ENCODE data around the gene LMO2. TPM values are rescaled to one million over a fixed set of nuclear protein-coding genes. Genes with fewer than 3 reads are reported as not detected.

The LMO2 gene
- total and polyA plus RNA-seq, 2 of the 13 experiments (the other 11 are each of a cell fraction or from before 2014, with no cell fraction given): not detected

GRCh38 chr11:33879375-33879774, 12.5 kb downstream of the LMO2 start (continued):
- no peak for TF ChIP-seq SETDB1 (CRISPR knock-in tag; IDR thresholded peaks at IDR 0.05; ENCODE audit: borderline replicate concordance)
- TF ChIP-seq ZNF589 (CRISPR knock-in tag; conservative IDR thresholded peaks at IDR 0.05): no peak

DNA sequence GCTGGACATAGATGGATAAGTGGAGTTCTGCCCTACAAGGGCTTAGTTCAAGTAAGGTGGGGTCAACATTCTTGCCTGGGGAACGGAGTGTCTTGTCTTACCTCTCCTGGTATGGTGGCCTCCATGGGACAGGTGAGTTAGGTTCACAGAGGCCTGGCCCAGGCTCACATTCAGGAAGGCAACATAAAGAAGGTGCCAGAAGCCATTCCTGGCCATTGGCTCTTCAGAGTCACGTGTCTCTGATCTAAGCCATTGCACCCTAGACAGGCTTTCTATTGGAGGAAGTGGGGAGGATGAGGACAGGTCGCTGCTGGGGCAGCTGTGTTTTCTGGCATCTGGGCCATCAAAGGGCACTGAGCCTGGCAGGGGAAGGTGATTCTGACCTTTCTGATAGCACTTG, 14.8 kb downstream of the LMO2 start:
- H3K4me2 ChIP-seq (ENCODE audit: low read depth, low read length): no peak overlapping the region
- intact Hi-C loops (cut with micrococcal nuclease; ENCODE audit: unreplicated experiment) (no loop called here), in situ Hi-C loops (cut with HindIII; ENCODE audit: extremely low pct_ligation_motif_present, low pct_unique_long_range_greater_than_20kb) (no loop called here)
- no peak for FAIRE-seq
- no peak for ATAC-seq
- 0% methylated on average over 2 of the region's 3 CpGs for WGBS (ENCODE audit: low lambda C conversion rate)
- peaks cover 0 to 18% of the 10 kb centered on the region in 2 experiments; a peak in 2 of 5 replicates for H3K27me3 ChIP-seq (ENCODE audit: control insufficient read depth in 1 of 2, insufficient read depth in 2 of 2, low read length in 2 of 2)
- H4K20me1 ChIP-seq (ENCODE audit: insufficient read depth, low read length): no peaks in the 10 kb centered on the region
- H3K36me3 ChIP-seq (replicated peaks in 1 of 2; ENCODE audit: control insufficient read depth in 1 of 2, insufficient read depth in 2 of 2, low read length in 2 of 2): no peaks in the 10 kb centered on the region
- no peak overlapping the region for H3K9ac ChIP-seq (ENCODE audit: insufficient read depth, low read depth, low read length)
- BruUV-seq (replicated peaks): no TSS peak
- no peaks in the 10 kb centered on the region for H3K9me3 ChIP-seq (ENCODE audit: low read length)
- no peak overlapping the region for H3K4me3 ChIP-seq (replicated peaks in 1 of 3; ENCODE audit: insufficient read depth in 1 of 3, low read depth in 2 of 3, low read length in 3 of 3)
- no peaks in the 10 kb centered on the region for H3K79me2 ChIP-seq (ENCODE audit: insufficient read depth, low read length)
- ChIA-PET POLR2A (no interaction called here), CTCF (ENCODE audit: low intra/inter-chr PET ratio, low total read pairs) (no interaction called here)
- H2AFZ ChIP-seq (ENCODE audit: low read length): no peak overlapping the region
- no peak overlapping the region for H3K27ac ChIP-seq (ENCODE audit: extremely low read length, insufficient read depth, low read length)
- no peaks in the 10 kb centered on the region for H3K4me1 ChIP-seq (ENCODE audit: insufficient read depth, low read length)
- no peak for DNase-seq (ENCODE audit: low spot score)
- TF ChIP-seq ZMYM4 (CRISPR knock-in tag; IDR thresholded peaks at IDR 0.05) (no peak), POLR2AphosphoS2 (IDR thresholded peaks at IDR 0.05; ENCODE audit: low read depth, low read length) (no peak), CCDC6 (CRISPR knock-in tag; IDR thresholded peaks at IDR 0.05) (no peak), PCBP1 (IDR thresholded peaks at IDR 0.05; ENCODE audit: borderline replicate concordance, low read depth, low read length) (no peak), RAD21 (CRISPR knock-in tag; IDR thresholded peaks at IDR 0.05) (no peak), ZBTB8A (CRISPR knock-in tag; IDR thresholded peaks at IDR 0.05; ENCODE audit: borderline replicate concordance, low read depth) (no peak), CREBL2 (CRISPR knock-in tag; IDR thresholded peaks at IDR 0.05; ENCODE audit: borderline replicate concordance) (no peak), CREM (IDR thresholded peaks at IDR 0.05) (no peak), CREM (CRISPR knock-in tag; IDR thresholded peaks at IDR 0.05) (no peak), ASH2L (IDR thresholded peaks at IDR 0.05; ENCODE audit: insufficient read length, low read depth, low read length) (no peak), ZMYM2 (CRISPR knock-in tag; IDR thresholded peaks at IDR 0.05) (no peak), SIX4 (CRISPR knock-in tag; IDR thresholded peaks at IDR 0.05) (no peak), SIN3B (IDR thresholded peaks at IDR 0.05; ENCODE audit: low read length) (no peak), CHD2 (IDR thresholded peaks at IDR 0.05; ENCODE audit: low read depth, low read length) (no peak), PCBP2 (optimal IDR thresholded peaks at IDR 0.05; ENCODE audit: low read depth, low read length, poor library complexity, severe bottlenecking) (no peak), ZNF891 (CRISPR knock-in tag; IDR thresholded peaks at IDR 0.05) (no peak)
- TF ChIP-seq, protein P1, sequence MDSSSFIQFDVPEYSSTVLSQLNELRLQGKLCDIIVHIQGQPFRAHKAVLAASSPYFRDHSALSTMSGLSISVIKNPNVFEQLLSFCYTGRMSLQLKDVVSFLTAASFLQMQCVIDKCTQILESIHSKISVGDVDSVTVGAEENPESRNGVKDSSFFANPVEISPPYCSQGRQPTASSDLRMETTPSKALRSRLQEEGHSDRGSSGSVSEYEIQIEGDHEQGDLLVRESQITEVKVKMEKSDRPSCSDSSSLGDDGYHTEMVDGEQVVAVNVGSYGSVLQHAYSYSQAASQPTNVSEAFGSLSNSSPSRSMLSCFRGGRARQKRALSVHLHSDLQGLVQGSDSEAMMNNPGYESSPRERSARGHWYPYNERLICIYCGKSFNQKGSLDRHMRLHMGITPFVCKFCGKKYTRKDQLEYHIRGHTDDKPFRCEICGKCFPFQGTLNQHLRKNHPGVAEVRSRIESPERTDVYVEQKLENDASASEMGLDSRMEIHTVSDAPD (CRISPR knock-in tag; IDR thresholded peaks at IDR 0.05): no peak
- TF ChIP-seq, protein P2, sequence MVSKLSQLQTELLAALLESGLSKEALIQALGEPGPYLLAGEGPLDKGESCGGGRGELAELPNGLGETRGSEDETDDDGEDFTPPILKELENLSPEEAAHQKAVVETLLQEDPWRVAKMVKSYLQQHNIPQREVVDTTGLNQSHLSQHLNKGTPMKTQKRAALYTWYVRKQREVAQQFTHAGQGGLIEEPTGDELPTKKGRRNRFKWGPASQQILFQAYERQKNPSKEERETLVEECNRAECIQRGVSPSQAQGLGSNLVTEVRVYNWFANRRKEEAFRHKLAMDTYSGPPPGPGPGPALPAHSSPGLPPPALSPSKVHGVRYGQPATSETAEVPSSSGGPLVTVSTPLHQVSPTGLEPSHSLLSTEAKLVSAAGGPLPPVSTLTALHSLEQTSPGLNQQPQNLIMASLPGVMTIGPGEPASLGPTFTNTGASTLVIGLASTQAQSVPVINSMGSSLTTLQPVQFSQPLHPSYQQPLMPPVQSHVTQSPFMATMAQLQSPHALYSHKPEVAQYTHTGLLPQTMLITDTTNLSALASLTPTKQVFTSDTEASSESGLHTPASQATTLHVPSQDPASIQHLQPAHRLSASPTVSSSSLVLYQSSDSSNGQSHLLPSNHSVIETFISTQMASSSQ (IDR thresholded peaks at IDR 0.05; ENCODE audit: low read depth): no peak
- TF ChIP-seq, protein P2 (CRISPR knock-in tag; IDR thresholded peaks at IDR 0.05; ENCODE audit: borderline replicate concordance): no peak
